H1 (cell line): ENCODE results near the gene SH3BP2. TPM values are rescaled to one million over a fixed set of nuclear protein-coding genes. Genes with fewer than 3 reads are reported as not detected.
A peak's percentile ranks its signal among the peaks of the same experiment; 100 is the strongest.

Experiments
- CTCF ChIA-PET: fragments of 300-600 bp; sonication (Branson Sonifier 250); formaldehyde crosslinking; loops from one replicate; lab custom pipeline; 2021; ENCODE audit not compliant: partially characterized antibody; lab: Charles Lee
- POLR2A ChIA-PET: fragments of 300-600 bp; sonication (Branson Sonifier 250); formaldehyde crosslinking; loops from one replicate; lab custom pipeline; 2021; ENCODE audit warnings: inconsistent platforms; ENCODE audit not compliant: partially characterized antibody; lab: Charles Lee
- DNase-seq, 2 experiments: peaks; one replicate each; pipeline versions ENCODE4 v3.0.0 to v3.0.0-alpha.2; 2010 to 2022; ENCODE audit warnings: low spot score in 2 of 2, low read depth in 1 of 2, mixed read lengths in 1 of 2
- FAIRE-seq: peaks from 2 replicates; lab custom pipeline; 2011; peaks lifted over from hg19 to GRCh38; lab: Jason Lieb, UNC
- H2AFZ ChIP-seq: 2 replicates; pipeline ENCODE4 v1.8.1; 2012; ENCODE audit warnings: low read length, inconsistent platforms
- H2AK5ac ChIP-seq: 2 replicates; pipeline ENCODE4 v1.6.1; 2013; ENCODE audit warnings: low read depth, low read length
- H2BK120ac ChIP-seq: replicated peaks from 2 replicates; pipeline ENCODE3; 2013; ENCODE audit warnings: low read depth, low read length, inconsistent platforms
- H2BK12ac ChIP-seq: 2 replicates; pipeline ENCODE4 v1.6.1; 2013; ENCODE audit warnings: low read depth, low read length
- H2BK15ac ChIP-seq: 2 replicates; pipeline ENCODE4 v1.6.1; 2013; ENCODE audit warnings: low read length
- H2BK20ac ChIP-seq: 2 replicates; pipeline ENCODE4 v1.6.1; 2013; ENCODE audit warnings: low read length
- H2BK5ac ChIP-seq: 2 replicates; pipeline ENCODE4 v1.6.1; 2013; ENCODE audit warnings: low read depth, low read length
- H3K14ac ChIP-seq: 2 replicates; pipeline ENCODE4 v1.6.1; 2013; ENCODE audit warnings: inconsistent platforms; ENCODE audit not compliant: insufficient read length
- H3K18ac ChIP-seq: 2 replicates; pipeline ENCODE4 v1.6.1; 2013; ENCODE audit warnings: low read length; ENCODE audit errors: extremely low read depth
- H3K23ac ChIP-seq: 2 replicates; pipeline ENCODE4 v1.6.1; 2013; ENCODE audit warnings: inconsistent platforms; ENCODE audit not compliant: insufficient read length
- H3K23me2 ChIP-seq: 2 replicates; pipeline ENCODE4 v1.6.1; 2013; ENCODE audit warnings: low read depth, low read length
- H3K27ac ChIP-seq: 2 replicates; pipeline ENCODE4 v1.6.1; 2011; ENCODE audit warnings: low read depth, low read length, inconsistent platforms
- H3K27me3 ChIP-seq, 4 experiments: replicated peaks in 1 of 4; 1 replicate in 1 of 4; 2 replicates in 3 of 4; pipeline versions ENCODE4 v1.6.1 to v1.8.1; 2011 to 2013; ENCODE audit warnings: low read length in 3 of 4, mild to moderate bottlenecking in 3 of 4, inconsistent platforms in 2 of 4, mixed read lengths in 2 of 4, moderate library complexity in 1 of 4; ENCODE audit not compliant: control insufficient read depth in 3 of 4, insufficient read depth in 3 of 4; ENCODE audit errors: extremely low read depth in 1 of 4
- H3K36me3 ChIP-seq, 4 experiments: 2 replicates each; pipeline versions ENCODE4 v1.6.1 to v1.8.1; 2011 to 2013; ENCODE audit warnings: mild to moderate bottlenecking in 4 of 4, low read length in 3 of 4, moderate library complexity in 2 of 4, control low read depth in 1 of 4, inconsistent platforms in 1 of 4; ENCODE audit not compliant: insufficient read depth in 4 of 4, control insufficient read depth in 2 of 4
- H3K4ac ChIP-seq: replicated peaks from 2 replicates; pipeline ENCODE3; 2013; ENCODE audit warnings: low read length, low read depth, mixed read lengths, inconsistent platforms; ENCODE audit not compliant: insufficient read length
- H3K4me1 ChIP-seq, 4 experiments: replicated peaks in 1 of 4; 1 replicate in 1 of 4; 2 replicates in 3 of 4; pipeline versions ENCODE4 v1.6.1 to v1.8.1; 2011 to 2013; ENCODE audit warnings: low read length in 3 of 4, inconsistent platforms in 2 of 4, mixed read lengths in 1 of 4; ENCODE audit not compliant: insufficient read depth in 4 of 4, control insufficient read depth in 3 of 4
- H3K4me2 ChIP-seq, 2 experiments: 2 replicates each; pipeline versions ENCODE4 v1.6.1 to v1.8.1; 2011 to 2013; ENCODE audit warnings: low read depth in 2 of 2, low read length in 2 of 2, control low read depth in 1 of 2, inconsistent platforms in 1 of 2, mild to moderate bottlenecking in 1 of 2; ENCODE audit not compliant: insufficient read depth in 1 of 2
- H3K4me3 ChIP-seq, 4 experiments: fragments of 200-600, 300-600 bp in 1 of 4; sonication (generic), shearing (Covaris generic), sonication (Bioruptor Twin) in 1 of 4; 2 replicates each; pipeline versions ENCODE4 v1.5.1 to v1.8.1; 2011 to 2016; ENCODE audit warnings: low read length in 4 of 4, low read depth in 3 of 4, control low read depth in 2 of 4, inconsistent platforms in 2 of 4, mild to moderate bottlenecking in 2 of 4, mixed read lengths in 1 of 4, moderate library complexity in 1 of 4; ENCODE audit not compliant: insufficient read depth in 2 of 4; ENCODE audit errors: extremely low read depth in 1 of 4
- H3K56ac ChIP-seq: replicated peaks from 2 replicates; pipeline ENCODE3; 2013; ENCODE audit warnings: low read depth, mild to moderate bottlenecking, mixed read lengths, low read length, inconsistent platforms; ENCODE audit not compliant: insufficient read length
- H3K79me1 ChIP-seq: 2 replicates; pipeline ENCODE4 v1.6.1; 2013; ENCODE audit warnings: low read depth, low read length, control low read depth
- H3K79me2 ChIP-seq, 2 experiments: 2 replicates each; pipeline versions ENCODE4 v1.6.1 to v1.8.1; 2012 to 2013; ENCODE audit warnings: low read length in 2 of 2, mild to moderate bottlenecking in 2 of 2, inconsistent platforms in 1 of 2; ENCODE audit not compliant: insufficient read depth in 2 of 2, control insufficient read depth in 1 of 2
- H3K9ac ChIP-seq, 4 experiments: replicated peaks in 1 of 4; 1 replicate in 1 of 4; 2 replicates in 3 of 4; pipeline versions ENCODE4 v1.6.1 to v1.8.1; 2011 to 2013; ENCODE audit warnings: low read depth in 3 of 4, low read length in 3 of 4, control low read depth in 2 of 4, mild to moderate bottlenecking in 2 of 4, moderate library complexity in 2 of 4, inconsistent platforms in 1 of 4; ENCODE audit errors: extremely low read depth in 1 of 4
- H3K9me3 ChIP-seq, 2 experiments: 2 replicates each; pipeline versions ENCODE4 v1.6.1 to v1.8.1; 2012 to 2013; ENCODE audit warnings: mild to moderate bottlenecking in 2 of 2, moderate library complexity in 2 of 2, control low read depth in 1 of 2, inconsistent platforms in 1 of 2, low read depth in 1 of 2, low read length in 1 of 2, mixed read lengths in 1 of 2; ENCODE audit not compliant: insufficient read depth in 2 of 2
- H4K20me1 ChIP-seq, 2 experiments: replicated peaks in 1 of 2; 2 replicates each; pipeline versions ENCODE3 to v1.8.1; 2011 to 2013; ENCODE audit warnings: inconsistent platforms in 2 of 2, low read length in 2 of 2, mild to moderate bottlenecking in 1 of 2; ENCODE audit not compliant: insufficient read depth in 2 of 2, control insufficient read depth in 1 of 2
- H4K5ac ChIP-seq: 2 replicates; pipeline ENCODE4 v1.6.1; 2013; ENCODE audit warnings: low read length, low read depth, mixed read lengths, inconsistent platforms; ENCODE audit not compliant: insufficient read length
- H4K8ac ChIP-seq: 2 replicates; pipeline ENCODE4 v1.8.0; 2013; ENCODE audit warnings: mild to moderate bottlenecking, moderate library complexity, low read length, inconsistent platforms; ENCODE audit not compliant: insufficient read depth; ENCODE audit errors: extremely low read depth
- H4K91ac ChIP-seq: replicated peaks from 2 replicates; pipeline ENCODE3; 2013; ENCODE audit warnings: low read length, mixed read lengths, inconsistent platforms; ENCODE audit not compliant: insufficient read length
- ASH2L ChIP-seq: fragments of 200-600, 300-600 bp; sonication (generic); IDR thresholded peaks from one replicate; pipeline ENCODE4 v1.7.1; 2017; ENCODE audit warnings: low read length
- GTF2F1 ChIP-seq: IDR thresholded peaks from 2 replicates; pipeline ENCODE4 v1.6.1; 2012; ENCODE audit warnings: low read depth, low read length, improper control_type of control experiment, borderline replicate concordance
- KDM1A ChIP-seq: fragments of 200-600, 300-600 bp; sonication (generic); IDR thresholded peaks from 2 replicates; pipeline ENCODE4 v1.7.1; 2016; ENCODE audit warnings: mild to moderate bottlenecking, low read length, borderline replicate concordance
- POLR2A ChIP-seq, 2 experiments: IDR thresholded peaks; 1 replicate in 1 of 2; 2 replicates in 1 of 2; pipeline ENCODE4 v1.6.1; 2011; ENCODE audit warnings: low read depth in 2 of 2, low read length in 2 of 2, mild to moderate bottlenecking in 2 of 2; ENCODE audit errors: control extremely low read depth in 1 of 2
- SP4 ChIP-seq: IDR thresholded peaks from 2 replicates; pipeline ENCODE4 v1.6.1; 2012; ENCODE audit warnings: low read length, inconsistent platforms
- YY1 ChIP-seq: IDR thresholded peaks from 2 replicates; pipeline ENCODE4 v1.6.1; 2011; ENCODE audit warnings: low read depth, mild to moderate bottlenecking, low read length
- WGBS, 2 experiments: shearing (Covaris generic) in 1 of 2; methylation state at CpG; one replicate each; pipeline versions ENCODE4 v1.1.6 to v1.1.7; 2013 to 2015; ENCODE audit warnings: low lambda C conversion rate in 2 of 2, mixed read lengths in 2 of 2, inconsistent platforms in 1 of 2, low coverage in 1 of 2, missing lambda C conversion rate in 1 of 2; ENCODE audit not compliant: insufficient replicate concordance in 2 of 2, insufficient coverage in 1 of 2, insufficient read length in 1 of 2; ENCODE audit errors: extremely low coverage in 1 of 2, missing lambda C conversion rate in 1 of 2; 5-methylcytosine and 5-hydroxymethylcytosine counted together
- polyA plus RNA-seq, 7 experiments: library from polyadenylated mRNA; depleted of rRNA in 3 of 7; stranded (reverse) in 5 of 7; unstranded in 2 of 7; fragments of >200 nt in 5 of 7; fragments of 200-250 nt in 2 of 7; gene quantifications; 1 replicate in 5 of 7; 2 replicates in 1 of 7; 4 replicates in 1 of 7; pipeline versions ENCODE4 v1.2.1 to v1.2.3, GENCODE V29; 2011 to 2013; ENCODE audit warnings: missing spikeins in 2 of 7, mixed read lengths in 2 of 7
- total RNA-seq: library from RNA; stranded (reverse); fragmentation: NEBNext Ultra II Directional; extraction: Animal tissue kit (Norgen Biotek cat#: 25700); gene quantifications from 2 replicates; pipeline ENCODE4 v1.2.1, GENCODE V29; 2021

SH3BP2 gene
- total and polyA plus RNA-seq, 2 of the 8 experiments (the other 6 are each of a cell fraction or from before 2014, with no cell fraction given), result 27.4 to 31.4 TPM

GRCh38 chr4:2795893-2796848 is 3.3 kb downstream of the SH3BP2 start:
- H3K9ac ChIP-seq, result no peak overlapping the region; a peak in 1 of 7 replicates
- CTCF ChIA-PET, result interaction anchor here (0.6 to 1.2 kb wide), 4 partner anchors 9 to 437 kb away, joined by 3 to 4 read pairs (median 4); no protein-coding TSS in a partner anchor
- no peak overlapping the region for H2BK5ac ChIP-seq
- peak overlapping the region; percentile 65; the same call in 1 of the 2 replicates for H2AK5ac ChIP-seq
- H3K4me1 ChIP-seq, result peaks cover 0 to 33% (median 15%) of the 10 kb centered on the region in 4 experiments; a peak in 6 of 7 replicates
- H3K18ac ChIP-seq, result no peak overlapping the region
- no peaks in the 10 kb centered on the region; the same call in 1 of the 2 replicates for H3K23me2 ChIP-seq
- no peak overlapping the region for H3K27ac ChIP-seq
- peak overlapping the region; percentile 5; the same call in 1 of the 2 replicates for H2BK12ac ChIP-seq
- TF ChIP-seq KDM1A (0 out of 2 replicates have a peak, but pooled peaks have one; percentile 31), GTF2F1 (no peak), POLR2A (IDR thresholded peaks at IDR 0.05; ENCODE audit: control extremely low read depth in 1 of 2, low read depth in 2 of 2, low read length in 2 of 2) (no peak), YY1 (no peak), ASH2L (no peak), SP4 (no peak)
- TF ChIP-seq, all 59 proteins: peak for 1
- H3K9me3 ChIP-seq, result no peaks in the 10 kb centered on the region; a peak in 1 of 4 replicates
- no peak for FAIRE-seq
- H3K4me3 ChIP-seq, result no peak overlapping the region
- H4K91ac ChIP-seq, result no peak overlapping the region
- H2AFZ ChIP-seq, result no peak overlapping the region
- H3K36me3 ChIP-seq, result no peaks in the 10 kb centered on the region
- H3K4me2 ChIP-seq, result no peak overlapping the region
- no peak overlapping the region for H3K4ac ChIP-seq
- WGBS, 2 experiments, result 93% methylated on average over 26 of the region's 27 CpGs; no CpG with 5 or more reads in 1 of the 2 experiments
- H2BK20ac ChIP-seq, result no peak overlapping the region
- no peak for DNase-seq
- POLR2A ChIA-PET, result interaction anchor here (0.9 to 6.6 kb wide), 5 partner anchors 9 to 22 kb away, joined by 3 to 48 read pairs (median 5); no protein-coding TSS in a partner anchor
- no peak overlapping the region for H2BK120ac ChIP-seq
- H3K79me1 ChIP-seq, result 0 out of 2 replicates have a peak, but pooled peaks cover 2% of the 10 kb centered on the region
- no peak overlapping the region for H2BK15ac ChIP-seq
- H4K8ac ChIP-seq, result peak overlapping the region; percentile 57; the same call in 1 of the 2 replicates
- H3K27me3 ChIP-seq, result peaks cover 0 to 19% (median 12%) of the 10 kb centered on the region in 4 experiments; a peak in 5 of 7 replicates
- H3K56ac ChIP-seq, result no peak overlapping the region
- H3K79me2 ChIP-seq, result no peaks in the 10 kb centered on the region
- H3K23ac ChIP-seq, result no peak overlapping the region
- no peak overlapping the region for H4K5ac ChIP-seq
- H3K14ac ChIP-seq, result no peak overlapping the region
- peaks cover 2 to 4% of the 10 kb centered on the region in 2 experiments for H4K20me1 ChIP-seq
